Stimulated activated naive CD8-positive, alpha-beta T cell treated with anti-CD3 and anti-CD28 coated beads, Interleukin-15, amount 100 ng/mL, for 72 hours (primary cell): ENCODE data around the gene ABL2.
"Not testable (repeated sequence)": the region's sequence is repeated elsewhere in the genome, so short reads cannot be mapped to it uniquely, and the experiment has no call there.

Source experiments
- ATAC-seq: fragments of 150-1000 bp; cut with Tn5 transposase; 2 replicates; pipeline ENCODE4 v1.10.0; 2021; ENCODE audit warnings: mild to moderate bottlenecking, moderate library complexity
- DNase-seq, 2 donors: peaks; one replicate each; pipeline ENCODE4 v3.0.0; 2021 to 2022
- H3K27ac Mint-ChIP-seq, 2 donors: one replicate each; pipeline ENCODE4 v1.8.0; 2022; ENCODE audit warnings: mild to moderate bottlenecking in 2 of 2, mixed read lengths in 2 of 2, moderate library complexity in 2 of 2
- H3K27me3 Mint-ChIP-seq: one replicate; pipeline ENCODE4 v1.8.0; 2022; ENCODE audit warnings: mixed read lengths
- H3K4me1 Mint-ChIP-seq: one replicate; pipeline ENCODE4 v1.8.0; 2022; ENCODE audit warnings: mild to moderate bottlenecking, mixed read lengths
- H3K4me3 Mint-ChIP-seq, 2 donors: one replicate each; pipeline ENCODE4 v1.8.0; 2022; ENCODE audit warnings: mild to moderate bottlenecking in 2 of 2, mixed read lengths in 2 of 2, moderate library complexity in 1 of 2
- H3K9me3 Mint-ChIP-seq, 2 donors: one replicate each; pipeline ENCODE4 v1.8.0; 2022; ENCODE audit warnings: mixed read lengths in 2 of 2

Gene ABL2

GRCh38 chr1:179194068-179194537 lies 35.4 kb downstream of the ABL2 start:
- no peak for ATAC-seq
- Mint-ChIP-seq H3K9me3 (no peaks in the 10 kb centered on the region), H3K27me3 (no peaks in the 10 kb centered on the region), H3K4me1 (peaks cover 20% of the 10 kb centered on the region), H3K4me3 (no peak overlapping the region), H3K27ac (no peak overlapping the region)
- no peak for DNase-seq

- DNase-seq (no peak), ATAC-seq (no peak)
- H3K27ac Mint-ChIP-seq, result peak overlapping the region in 1 of 2 donors; percentile 33
- H3K4me1 Mint-ChIP-seq, result peaks cover 31% of the 10 kb centered on the region
- H3K4me3 Mint-ChIP-seq, result no peak overlapping the region
- H3K27me3 Mint-ChIP-seq, result no peaks in the 10 kb centered on the region
- H3K9me3 Mint-ChIP-seq, result no peaks in the 10 kb centered on the region
These were observed 38.6 kb downstream of the ABL2 start for GRCh38 chr1:179190861-179191260.

GRCh38 chr1:179187735-179188471 lies 41.6 kb downstream of the ABL2 start:
- Mint-ChIP-seq H3K4me3 (no peak overlapping the region), H3K4me1 (peaks cover 35% of the 10 kb centered on the region), H3K27ac (peak overlapping the region in 1 of 2 donors; percentile 16), H3K27me3 (no peaks in the 10 kb centered on the region), H3K9me3 (no peaks in the 10 kb centered on the region)
- no peak for DNase-seq
- no peak for ATAC-seq

- no peak for DNase-seq
- ATAC-seq, result no peak
- H3K4me1 Mint-ChIP-seq, result peaks cover 30% of the 10 kb centered on the region
- H3K4me3 Mint-ChIP-seq, result no peak overlapping the region
- H3K27ac Mint-ChIP-seq, result no peak overlapping the region
- no peaks in the 10 kb centered on the region for H3K9me3 Mint-ChIP-seq
- H3K27me3 Mint-ChIP-seq, result no peaks in the 10 kb centered on the region
These were observed 42.4 kb downstream of the ABL2 start for GRCh38 chr1:179187043-179187442.

- no peak overlapping the region for H3K4me3 Mint-ChIP-seq
- DNase-seq (no peak), ATAC-seq (no peak)
- H3K4me1 Mint-ChIP-seq, result peaks cover 21% of the 10 kb centered on the region
- no peak overlapping the region for H3K27ac Mint-ChIP-seq
- H3K27me3 Mint-ChIP-seq, result no peaks in the 10 kb centered on the region
- no peaks in the 10 kb centered on the region for H3K9me3 Mint-ChIP-seq
These were observed 45.1 kb downstream of the ABL2 start for GRCh38 chr1:179184403-179184802.

GRCh38 chr1:179183857-179184256 lies 45.6 kb downstream of the ABL2 start:
- no peak for DNase-seq
- no peak overlapping the region for H3K27ac Mint-ChIP-seq
- ATAC-seq, result no peak
- H3K9me3 Mint-ChIP-seq, result no peaks in the 10 kb centered on the region
- no peak overlapping the region for H3K4me3 Mint-ChIP-seq
- H3K27me3 Mint-ChIP-seq, result no peaks in the 10 kb centered on the region
- H3K4me1 Mint-ChIP-seq, result peaks cover 21% of the 10 kb centered on the region

- ATAC-seq, result no peak
- no peak overlapping the region for H3K27ac Mint-ChIP-seq
- DNase-seq, result no peak
- H3K9me3 Mint-ChIP-seq, result no peaks in the 10 kb centered on the region
- H3K27me3 Mint-ChIP-seq, result no peaks in the 10 kb centered on the region
- H3K4me1 Mint-ChIP-seq, result peaks cover 5% of the 10 kb centered on the region
- no peak overlapping the region for H3K4me3 Mint-ChIP-seq
These were observed 50.5 kb downstream of the ABL2 start for GRCh38 chr1:179178950-179179349.

- no peaks in the 10 kb centered on the region for H3K27me3 Mint-ChIP-seq
- no peaks in the 10 kb centered on the region for H3K4me1 Mint-ChIP-seq
- no peak for ATAC-seq
- H3K9me3 Mint-ChIP-seq, result no peaks in the 10 kb centered on the region
- no peak for DNase-seq
- H3K27ac Mint-ChIP-seq, result no peak overlapping the region
- H3K4me3 Mint-ChIP-seq, result no peak overlapping the region
These were observed 51.3 kb downstream of the ABL2 start for GRCh38 chr1:179178183-179178582.

GRCh38 chr1:179177615-179178014 lies 51.9 kb downstream of the ABL2 start:
- Mint-ChIP-seq H3K27ac (no peak overlapping the region), H3K4me3 (no peak overlapping the region), H3K27me3 (no peaks in the 10 kb centered on the region), H3K4me1 (no peaks in the 10 kb centered on the region), H3K9me3 (no peaks in the 10 kb centered on the region)
- ATAC-seq (no peak), DNase-seq (no peak)

GRCh38 chr1:179177182-179177581 lies 52.3 kb downstream of the ABL2 start:
- Mint-ChIP-seq H3K4me1 (no peaks in the 10 kb centered on the region), H3K27ac (no peak overlapping the region), H3K4me3 (no peak overlapping the region), H3K27me3 (no peaks in the 10 kb centered on the region), H3K9me3 (no peaks in the 10 kb centered on the region)
- ATAC-seq (no peak), DNase-seq (no peak)

GRCh38 chr1:179175011-179175841 lies 54.3 kb downstream of the ABL2 start:
- Mint-ChIP-seq H3K9me3 (no peaks in the 10 kb centered on the region), H3K27me3 (no peaks in the 10 kb centered on the region), H3K4me3 (no peak overlapping the region), H3K27ac (no peak overlapping the region), H3K4me1 (no peaks in the 10 kb centered on the region)
- ATAC-seq, result no peak
- no peak for DNase-seq

- not testable (repeated sequence) for H3K9me3 Mint-ChIP-seq
These were observed 59.1 kb downstream of the ABL2 start for GRCh38 chr1:179170468-179170770.

GRCh38 chr1:179169616-179170467 lies 59.6 kb downstream of the ABL2 start:
- no peak overlapping the region for H3K27ac Mint-ChIP-seq
- H3K4me3 Mint-ChIP-seq, result no peak overlapping the region
- no peaks in the 10 kb centered on the region for H3K27me3 Mint-ChIP-seq
- no peaks in the 10 kb centered on the region for H3K9me3 Mint-ChIP-seq
- H3K4me1 Mint-ChIP-seq, result no peaks in the 10 kb centered on the region
- no peak for ATAC-seq
- no peak for DNase-seq

More at GRCh38 chr1:179170468-179170770, 59.1 kb downstream of the ABL2 start:
- H3K4me1 Mint-ChIP-seq, ATAC-seq, H3K27ac Mint-ChIP-seq, H3K4me3 Mint-ChIP-seq, H3K27me3 Mint-ChIP-seq, DNase-seq: not testable (repeated sequence)

GRCh38 chr1:179168536-179168935 lies 60.9 kb downstream of the ABL2 start:
- Mint-ChIP-seq H3K4me3 (no peak overlapping the region), H3K27me3 (no peaks in the 10 kb centered on the region), H3K4me1 (peaks cover 5% of the 10 kb centered on the region), H3K27ac (no peak overlapping the region), H3K9me3 (no peaks in the 10 kb centered on the region)
- ATAC-seq, result no peak
- DNase-seq, result no peak

GRCh38 chr1:179167955-179168354 lies 61.5 kb downstream of the ABL2 start:
- no peak for DNase-seq
- ATAC-seq, result no peak
- no peaks in the 10 kb centered on the region for H3K27me3 Mint-ChIP-seq
- no peak overlapping the region for H3K4me3 Mint-ChIP-seq
- no peak overlapping the region for H3K27ac Mint-ChIP-seq
- H3K9me3 Mint-ChIP-seq, result no peaks in the 10 kb centered on the region
- peaks cover 7% of the 10 kb centered on the region for H3K4me1 Mint-ChIP-seq

- no peak for ATAC-seq
- Mint-ChIP-seq H3K4me1 (peaks cover 7% of the 10 kb centered on the region), H3K4me3 (no peak overlapping the region), H3K27me3 (no peaks in the 10 kb centered on the region), H3K9me3 (no peaks in the 10 kb centered on the region), H3K27ac (no peak overlapping the region)
- DNase-seq, result no peak
These were observed 62.1 kb downstream of the ABL2 start for GRCh38 chr1:179167418-179167777.
